HUDEP-2 (cell line): ENCODE measurements around the gene NSMCE4A.
"Not testable (repeated sequence)": the region's sequence is repeated elsewhere in the genome, so short reads cannot be mapped to it uniquely, and the experiment has no call there.

Source experiments
- DNase-seq, 76 experiments: peaks; one replicate each; lab custom pipeline; 2025; ENCODE audit not compliant: unreplicated experiment in 76 of 76; lab: John Stamatoyannopoulos, UW

The NSMCE4A gene, protein sequence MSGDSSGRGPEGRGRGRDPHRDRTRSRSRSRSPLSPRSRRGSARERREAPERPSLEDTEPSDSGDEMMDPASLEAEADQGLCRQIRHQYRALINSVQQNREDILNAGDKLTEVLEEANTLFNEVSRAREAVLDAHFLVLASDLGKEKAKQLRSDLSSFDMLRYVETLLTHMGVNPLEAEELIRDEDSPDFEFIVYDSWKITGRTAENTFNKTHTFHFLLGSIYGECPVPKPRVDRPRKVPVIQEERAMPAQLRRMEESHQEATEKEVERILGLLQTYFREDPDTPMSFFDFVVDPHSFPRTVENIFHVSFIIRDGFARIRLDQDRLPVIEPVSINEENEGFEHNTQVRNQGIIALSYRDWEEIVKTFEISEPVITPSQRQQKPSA

GRCh38 chr10:121974535-121975294 is at the start of gene NSMCE4A:
Gene NSMCE4A (minus strand): TSS chr10:121975217. CDS start chr10:121975165, 52 bp downstream.
- peak in 65 of 76 experiments; percentile 5 to 71 (median 50) for DNase-seq

GRCh38 chr10:122023257-122023656 is 48.2 kb upstream of the NSMCE4A start:
- not testable (repeated sequence) for DNase-seq

DNA sequence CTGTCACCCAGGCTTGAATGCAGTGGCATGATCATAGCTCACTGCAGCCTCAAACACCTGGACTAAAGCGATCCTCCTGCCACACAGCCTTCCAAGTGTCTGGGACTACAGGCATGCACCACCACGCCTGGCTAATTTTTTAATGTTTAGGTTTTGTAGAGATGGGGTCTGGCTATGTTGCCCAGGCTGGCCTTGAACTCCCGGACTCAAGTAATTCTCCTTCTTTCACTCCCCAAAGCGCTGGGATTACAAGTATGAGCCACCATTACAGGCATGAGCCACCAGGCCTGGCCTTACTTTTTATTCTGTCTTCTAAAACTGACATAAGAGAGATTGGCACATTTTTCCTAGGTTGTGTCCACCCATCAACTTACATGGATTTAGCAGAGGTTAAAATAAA is 47.3 kb upstream of the NSMCE4A start:
- no peak for DNase-seq

GRCh38 chr10:122021828-122022227 is 46.8 kb upstream of the NSMCE4A start:
- DNase-seq = no peak

DNA sequence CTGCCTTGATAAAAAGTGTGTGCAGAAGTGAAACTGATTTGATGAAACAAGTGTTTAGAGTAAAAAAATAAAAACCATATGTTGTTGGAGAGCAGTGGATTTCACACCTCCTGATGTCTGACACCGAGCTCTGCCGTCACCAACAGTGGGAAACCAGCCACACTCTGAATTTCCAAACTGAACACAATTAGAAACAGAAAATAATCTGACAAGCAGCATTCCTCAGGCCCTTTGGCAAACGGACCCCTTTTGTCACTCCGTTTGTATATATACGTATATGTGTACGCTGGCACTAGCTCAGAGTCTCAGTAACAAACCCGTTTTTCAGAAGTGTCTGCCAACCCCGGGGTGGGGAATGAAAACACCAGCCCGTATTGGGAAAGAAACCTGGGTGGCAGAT is 46.4 kb upstream of the NSMCE4A start:
- no peak for DNase-seq

DNA sequence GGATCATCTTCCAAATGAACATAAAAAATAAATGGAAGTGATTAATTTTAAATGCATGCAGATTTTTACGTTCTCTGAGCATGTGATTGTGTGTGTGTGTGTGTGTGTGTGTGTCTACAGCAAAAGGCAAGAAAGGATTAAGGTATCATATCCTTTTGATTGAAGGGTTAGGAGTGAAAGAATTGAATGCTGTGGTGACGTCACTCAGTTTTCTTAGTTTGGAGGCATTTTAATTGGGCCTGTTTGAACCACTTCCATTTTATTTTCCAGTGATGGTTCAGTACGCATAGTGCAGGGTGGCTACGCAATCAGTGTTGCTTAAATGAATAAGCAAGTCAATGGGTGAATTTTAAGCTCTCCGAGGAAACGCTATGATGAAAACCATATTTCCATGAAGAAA is 45.2 kb upstream of the NSMCE4A start:
- DNase-seq = no peak

DNA sequence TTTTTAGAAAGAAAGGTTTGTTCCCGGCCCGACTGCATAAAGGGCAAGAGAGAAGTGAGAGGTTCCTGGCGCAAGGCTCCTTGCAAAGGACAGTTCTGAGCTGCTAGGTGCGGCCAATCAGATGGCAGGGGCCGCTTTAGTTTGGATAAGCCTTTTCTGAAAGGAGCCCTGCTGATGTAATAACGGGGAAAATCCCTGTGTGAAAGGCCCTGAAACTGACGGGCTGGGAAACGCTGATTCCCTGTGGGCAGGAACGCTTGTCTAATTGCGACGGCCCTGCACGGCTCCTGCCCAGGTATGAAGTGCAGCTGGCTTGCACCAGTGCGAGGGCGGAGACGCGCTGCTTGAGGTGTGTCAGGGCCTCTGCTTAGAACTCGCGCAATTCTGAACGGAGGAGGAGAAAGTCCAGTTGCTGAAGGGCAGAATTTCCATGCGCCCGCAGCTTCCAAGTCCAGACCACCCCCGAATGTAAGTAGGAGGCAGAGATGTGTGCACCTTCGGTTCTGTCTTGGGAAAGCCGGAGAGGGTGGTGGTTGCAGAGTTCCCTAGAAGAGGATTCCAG is 44.5 kb upstream of the NSMCE4A start:
- DNase-seq = no peak

- DNase-seq = no peak
These were observed 44.0 kb upstream of the NSMCE4A start for GRCh38 chr10:122018951-122019413.

DNA sequence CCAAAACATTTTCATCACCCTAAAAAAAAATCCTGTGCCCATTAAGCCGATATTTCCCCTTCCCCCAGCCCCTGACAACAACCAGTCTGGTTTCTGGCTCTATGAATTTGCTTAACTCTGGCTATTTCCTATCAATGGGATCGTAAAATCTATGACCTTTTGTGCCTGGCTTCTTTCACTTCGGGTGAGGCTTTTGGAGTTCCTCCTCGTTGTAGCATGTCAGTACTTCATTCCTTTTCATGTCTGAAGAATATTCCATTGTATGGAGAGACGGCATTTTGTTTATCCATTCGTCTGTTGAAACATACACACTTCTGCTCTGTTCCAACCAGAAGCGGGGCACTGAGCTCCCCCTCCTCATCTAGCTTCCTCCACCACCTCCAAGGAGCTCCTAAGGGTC is 43.5 kb upstream of the NSMCE4A start:
- DNase-seq = no peak

DNA sequence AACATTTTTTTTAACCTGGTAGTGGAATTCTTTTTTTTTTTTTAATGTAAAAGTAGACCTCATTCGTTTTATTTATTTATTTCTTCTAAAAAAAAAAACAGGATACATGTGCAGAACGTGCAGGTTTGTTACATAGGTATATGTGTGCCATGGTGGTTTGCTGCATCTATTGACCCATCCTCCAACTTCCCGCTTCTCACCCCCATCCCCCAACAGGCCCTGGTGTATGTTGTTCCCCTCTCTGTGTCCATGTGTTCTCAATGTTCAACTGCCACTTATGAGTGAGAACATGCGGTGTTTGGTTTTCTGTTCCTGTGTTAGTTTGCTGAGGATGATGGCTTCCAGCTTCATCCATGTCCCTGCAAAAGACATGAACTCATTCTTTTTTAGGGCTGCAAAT is 42.9 kb upstream of the NSMCE4A start:
- DNase-seq = not testable (repeated sequence)

- DNase-seq = no peak
These were observed 39.7 kb upstream of the NSMCE4A start for GRCh38 chr10:122014652-122015248.

DNA sequence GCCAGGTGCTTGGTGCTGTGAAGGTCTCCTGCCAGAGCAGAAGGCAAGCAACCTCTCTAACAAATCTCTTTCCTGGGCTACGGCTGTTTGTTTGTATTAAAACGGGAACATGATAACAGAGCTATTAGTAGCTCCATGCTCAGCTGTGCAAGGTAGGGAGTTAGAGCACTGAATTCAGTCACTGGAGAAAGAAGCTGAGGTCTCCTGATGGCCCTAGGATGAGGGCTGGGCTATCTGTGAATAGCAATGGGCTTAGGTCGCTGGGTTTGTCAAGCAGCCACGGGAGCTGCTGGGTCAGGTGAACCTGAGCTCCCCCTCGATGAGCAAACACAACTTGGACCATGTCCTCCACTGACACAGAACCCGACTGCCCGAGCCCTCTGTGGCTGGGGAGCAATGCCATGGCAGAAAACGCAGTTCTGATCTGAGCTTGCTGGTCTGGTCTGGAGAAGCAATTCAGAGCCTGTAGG is 38.3 kb upstream of the NSMCE4A start:
- DNase-seq = no peak

GRCh38 chr10:122012731-122013130 is 37.7 kb upstream of the NSMCE4A start:
- DNase-seq = no peak

DNA sequence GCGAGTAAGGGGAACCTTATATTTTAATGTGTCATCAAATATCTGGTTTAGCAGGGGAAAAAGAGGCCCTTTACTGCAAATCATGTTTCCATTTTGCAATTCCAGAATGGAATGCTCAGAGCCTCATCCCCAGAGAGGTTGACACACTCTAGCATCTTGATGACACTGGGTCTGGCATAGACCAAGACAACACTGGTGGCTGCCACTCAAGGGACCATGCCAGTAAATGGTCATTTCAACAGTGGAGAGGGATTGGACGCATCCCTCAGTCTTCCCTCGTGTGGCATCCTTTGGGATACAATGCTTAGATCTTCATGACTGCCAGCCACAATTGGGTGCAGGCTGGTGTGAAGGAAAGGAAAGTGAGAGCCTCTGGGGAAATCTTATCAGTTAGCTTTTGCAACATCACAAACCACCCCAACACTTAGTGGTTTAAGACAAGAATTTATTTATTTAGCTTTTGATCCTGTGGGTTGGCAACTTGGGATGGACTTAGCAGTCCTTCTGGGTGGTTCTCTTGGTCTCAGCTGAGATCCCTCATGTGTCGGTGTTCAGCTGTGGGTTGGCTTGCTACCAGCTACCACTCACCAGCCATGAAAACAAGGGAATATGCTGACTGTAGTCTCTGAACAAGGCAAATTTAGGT is 35.5 kb upstream of the NSMCE4A start:
- DNase-seq = no peak

DNA sequence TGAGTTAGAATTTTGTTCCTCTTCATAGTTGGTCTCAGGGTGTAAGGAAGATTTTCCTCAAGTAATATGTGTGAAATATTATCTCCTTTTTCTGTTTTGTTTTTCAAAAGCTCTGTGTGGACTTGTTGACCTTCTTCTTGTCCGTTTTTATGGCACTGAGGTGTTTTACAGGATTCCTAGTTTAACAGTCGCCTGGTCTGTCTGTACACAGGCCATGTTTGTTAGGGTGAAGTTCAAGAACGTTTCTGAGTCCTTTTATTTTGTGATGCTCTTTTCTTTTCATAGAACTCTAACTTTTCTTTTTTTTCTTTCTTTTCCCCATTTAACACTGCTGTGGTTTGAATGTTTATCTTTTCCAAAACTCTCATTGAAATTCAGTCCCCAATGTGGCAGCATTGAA is 32.4 kb upstream of the NSMCE4A start:
- DNase-seq = no peak

GRCh38 chr10:122001698-122002097 is 26.7 kb upstream of the NSMCE4A start:
- no peak for DNase-seq

DNA sequence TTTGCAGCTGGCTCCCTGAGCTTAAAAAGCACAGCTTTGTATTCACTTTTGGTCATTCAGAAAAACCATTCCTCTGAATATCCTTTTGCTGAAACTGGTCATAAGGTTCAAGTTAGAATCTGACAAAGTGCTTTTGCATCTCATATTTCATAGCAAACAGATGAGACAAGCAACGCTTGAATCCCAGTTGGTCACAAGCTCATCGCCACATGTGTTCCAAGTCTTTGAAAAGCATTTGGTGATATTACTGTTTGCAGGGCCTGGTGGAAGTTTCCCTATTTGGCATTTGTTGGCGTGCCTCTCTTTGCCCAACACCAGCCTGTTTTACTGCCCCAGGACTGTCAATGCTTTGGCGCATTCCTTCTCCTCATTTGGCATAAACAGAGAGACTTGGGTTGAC is 24.3 kb upstream of the NSMCE4A start:
- DNase-seq = no peak

DNA sequence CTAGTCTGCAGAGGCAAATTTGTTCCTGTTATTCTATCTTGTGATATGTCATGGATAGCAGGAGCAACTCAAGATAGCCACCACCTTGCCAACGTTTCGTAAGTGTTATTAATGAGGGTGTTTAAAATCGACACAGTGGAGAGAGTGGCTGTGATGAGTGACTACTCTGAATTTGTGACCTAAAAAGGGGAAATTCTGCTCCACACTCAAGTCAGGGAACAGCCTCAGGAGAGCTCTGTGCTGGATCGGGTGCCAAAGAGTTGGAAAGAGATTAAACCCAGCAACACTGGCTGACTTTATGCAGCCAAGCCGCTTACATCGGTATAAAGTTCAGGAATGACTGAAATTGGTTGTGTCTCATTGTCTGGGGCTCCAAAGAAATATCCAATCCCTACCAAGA is 23.4 kb upstream of the NSMCE4A start:
- DNase-seq = no peak

- no peak for DNase-seq
These were observed 19.5 kb upstream of the NSMCE4A start for GRCh38 chr10:121994429-121994941.

DNA sequence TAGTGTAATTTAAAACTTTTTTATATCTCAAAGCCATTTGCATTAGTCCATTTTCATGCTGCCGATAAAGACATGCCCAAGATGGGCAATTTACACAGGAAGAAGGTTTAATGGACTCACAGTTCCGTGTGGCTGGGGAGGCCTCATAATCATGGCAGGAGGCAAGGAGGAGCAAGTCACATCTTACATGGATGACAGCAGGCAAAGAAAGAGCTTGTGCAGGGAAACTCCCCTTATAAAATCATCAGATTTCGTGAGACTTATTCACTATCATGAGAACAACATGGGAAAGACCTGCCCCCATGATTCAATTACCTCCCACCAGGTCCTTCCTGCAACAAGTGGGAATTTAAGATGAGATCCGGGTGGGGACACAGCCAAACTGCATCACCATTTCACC is 16.7 kb upstream of the NSMCE4A start:
- not testable (repeated sequence) for DNase-seq
